HG03097 (cell line): ENCODE results near the gene TP73.

Source experiments
- ATAC-seq: cut with Tn5 transposase; IDR thresholded peaks from one replicate; pipeline ENCODE4 v1.9.1; 2021; ENCODE audit not compliant: unreplicated experiment, low FRiP score

Gene TP73

GRCh38 chr1:3633344-3634058 is 18.8 kb upstream of the TP73 start:
- ATAC-seq: no peak

GRCh38 chr1:3634059-3634800 is 18.1 kb upstream of the TP73 start:
- no peak for ATAC-seq

- no peak for ATAC-seq
Measured at GRCh38 chr1:3636080-3636479, 16.2 kb upstream of the TP73 start.

- no peak for ATAC-seq
Measured at GRCh38 chr1:3636531-3636930, 15.8 kb upstream of the TP73 start.

- ATAC-seq: no peak
Measured at GRCh38 chr1:3638027-3638426, 14.3 kb upstream of the TP73 start.

GRCh38 chr1:3638676-3639075 is 13.6 kb upstream of the TP73 start:
- ATAC-seq: no peak

- ATAC-seq: no peak
Measured at GRCh38 chr1:3639397-3639911, 12.9 kb upstream of the TP73 start.

- ATAC-seq: no peak
Measured at GRCh38 chr1:3640121-3640837, 12.0 kb upstream of the TP73 start.

- no peak for ATAC-seq
Measured at GRCh38 chr1:3641046-3641760, 11.1 kb upstream of the TP73 start.

GRCh38 chr1:3641816-3642215 is 10.5 kb upstream of the TP73 start:
- no peak for ATAC-seq

GRCh38 chr1:3642919-3643675 is 9.2 kb upstream of the TP73 start:
- ATAC-seq: no peak

GRCh38 chr1:3644273-3644672 is 8.0 kb upstream of the TP73 start:
- ATAC-seq: no peak

- ATAC-seq: no peak
Measured at GRCh38 chr1:3645247-3645646, 7.1 kb upstream of the TP73 start.

GRCh38 chr1:3645666-3646355 is 6.5 kb upstream of the TP73 start:
- ATAC-seq: no peak

- ATAC-seq: no peak
Measured at GRCh38 chr1:3646596-3646995, 5.7 kb upstream of the TP73 start.

GRCh38 chr1:3649342-3650247 is 2.7 kb upstream of the TP73 start, which contains the start of gene WRAP73:
WRAP73 (minus strand) TSS chr1:3650103; CDS start chr1:3649999, 104 bp downstream.
- peak; percentile 82 for ATAC-seq

- ATAC-seq: no peak
Measured at GRCh38 chr1:3650248-3651025, 1.9 kb upstream of the TP73 start.
